ENCODE results near the gene FAM170A.

DNA sequence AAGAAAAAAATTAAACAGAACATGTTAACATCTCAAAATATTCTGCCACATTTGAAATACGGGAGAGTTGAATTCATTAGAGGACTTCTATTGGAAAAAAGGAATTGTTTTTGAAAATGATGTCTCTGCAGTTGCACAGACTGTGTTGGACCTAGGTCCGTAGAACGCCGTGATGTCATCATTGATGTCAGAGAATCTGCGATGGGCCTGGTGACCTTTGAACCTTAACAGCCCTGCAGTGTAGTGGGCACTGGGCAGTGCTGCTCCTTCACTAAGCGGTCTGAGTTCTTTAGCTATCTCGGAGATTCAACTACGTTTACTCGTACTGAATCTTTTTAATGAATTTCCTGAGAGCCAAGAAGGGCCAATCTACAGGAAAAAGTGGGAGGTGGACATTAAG, at the start of gene FAM170A:
- TF ChIP-seq, protein P1, sequence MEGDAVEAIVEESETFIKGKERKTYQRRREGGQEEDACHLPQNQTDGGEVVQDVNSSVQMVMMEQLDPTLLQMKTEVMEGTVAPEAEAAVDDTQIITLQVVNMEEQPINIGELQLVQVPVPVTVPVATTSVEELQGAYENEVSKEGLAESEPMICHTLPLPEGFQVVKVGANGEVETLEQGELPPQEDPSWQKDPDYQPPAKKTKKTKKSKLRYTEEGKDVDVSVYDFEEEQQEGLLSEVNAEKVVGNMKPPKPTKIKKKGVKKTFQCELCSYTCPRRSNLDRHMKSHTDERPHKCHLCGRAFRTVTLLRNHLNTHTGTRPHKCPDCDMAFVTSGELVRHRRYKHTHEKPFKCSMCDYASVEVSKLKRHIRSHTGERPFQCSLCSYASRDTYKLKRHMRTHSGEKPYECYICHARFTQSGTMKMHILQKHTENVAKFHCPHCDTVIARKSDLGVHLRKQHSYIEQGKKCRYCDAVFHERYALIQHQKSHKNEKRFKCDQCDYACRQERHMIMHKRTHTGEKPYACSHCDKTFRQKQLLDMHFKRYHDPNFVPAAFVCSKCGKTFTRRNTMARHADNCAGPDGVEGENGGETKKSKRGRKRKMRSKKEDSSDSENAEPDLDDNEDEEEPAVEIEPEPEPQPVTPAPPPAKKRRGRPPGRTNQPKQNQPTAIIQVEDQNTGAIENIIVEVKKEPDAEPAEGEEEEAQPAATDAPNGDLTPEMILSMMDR (IDR thresholded peaks at IDR 0.05), result no peak
- no peak for TF ChIP-seq POLR2A (IDR thresholded peaks at IDR 0.05)

Data from Peyer's patch (tissue), 4 donors.